Memory B cell (primary cell): ENCODE data around the gene PREP.
A peak's percentile ranks its signal among the peaks of the same experiment; 100 is the strongest.
"Not testable (repeated sequence)": the region's sequence is repeated elsewhere in the genome, so short reads cannot be mapped to it uniquely, and the experiment has no call there.

Experiments
- ATAC-seq: fragments of 150-1000 bp; cut with Tn5 transposase; 2 replicates; pipeline ENCODE4 v1.10.0; 2021; ENCODE audit warnings: low read depth, mild to moderate bottlenecking, moderate library complexity
- DNase-seq, 2 donors: peaks; one replicate each; pipeline ENCODE4 v3.0.0; 2022; ENCODE audit warnings: low spot score in 2 of 2
- H3K27ac Mint-ChIP-seq: one replicate; pipeline ENCODE4 v1.8.0; 2022; ENCODE audit warnings: mild to moderate bottlenecking, moderate library complexity, mixed read lengths
- H3K27me3 Mint-ChIP-seq: one replicate; pipeline ENCODE4 v1.8.0; 2022; ENCODE audit warnings: mixed read lengths
- H3K36me3 Mint-ChIP-seq: one replicate; pipeline ENCODE4 v1.8.0; 2022; ENCODE audit warnings: mild to moderate bottlenecking, mixed read lengths
- H3K4me1 Mint-ChIP-seq: one replicate; pipeline ENCODE4 v1.8.0; 2022; ENCODE audit warnings: mixed read lengths
- H3K4me3 Mint-ChIP-seq: one replicate; pipeline ENCODE4 v1.8.0; 2022; ENCODE audit warnings: mild to moderate bottlenecking, moderate library complexity, mixed read lengths
- H3K9me3 Mint-ChIP-seq: one replicate; pipeline ENCODE4 v1.8.0; 2022; ENCODE audit warnings: mixed read lengths

PREP gene

DNA sequence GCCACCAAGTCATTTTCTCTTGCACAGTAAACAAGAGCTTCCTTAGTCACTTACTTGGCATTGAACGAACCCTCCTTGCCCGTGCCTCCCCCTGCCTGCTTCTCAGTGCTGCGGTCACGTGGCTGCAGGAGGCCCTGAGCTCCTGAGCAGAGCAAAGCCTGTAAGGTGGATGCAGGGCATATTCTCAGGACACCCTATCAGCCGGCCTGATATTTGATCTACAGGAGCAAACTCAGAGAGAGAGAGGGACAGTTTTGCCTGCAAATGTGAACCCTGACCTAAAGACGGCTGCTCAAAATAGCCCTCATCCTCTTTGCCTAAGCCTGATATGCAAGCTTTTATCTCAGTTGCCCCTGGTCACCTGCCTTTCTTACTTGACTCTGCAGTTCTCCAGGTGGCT, 130.1 kb downstream of the PREP start:
- no peak overlapping the region for H3K4me3 Mint-ChIP-seq
- peaks cover 4% of the 10 kb centered on the region for H3K9me3 Mint-ChIP-seq
- ATAC-seq: no peak
- H3K4me1 Mint-ChIP-seq: no peaks in the 10 kb centered on the region
- H3K27me3 Mint-ChIP-seq: no peaks in the 10 kb centered on the region
- peaks cover 19% of the 10 kb centered on the region for H3K36me3 Mint-ChIP-seq
- H3K27ac Mint-ChIP-seq: peak overlapping the region; percentile 18
- no peak for DNase-seq

DNA sequence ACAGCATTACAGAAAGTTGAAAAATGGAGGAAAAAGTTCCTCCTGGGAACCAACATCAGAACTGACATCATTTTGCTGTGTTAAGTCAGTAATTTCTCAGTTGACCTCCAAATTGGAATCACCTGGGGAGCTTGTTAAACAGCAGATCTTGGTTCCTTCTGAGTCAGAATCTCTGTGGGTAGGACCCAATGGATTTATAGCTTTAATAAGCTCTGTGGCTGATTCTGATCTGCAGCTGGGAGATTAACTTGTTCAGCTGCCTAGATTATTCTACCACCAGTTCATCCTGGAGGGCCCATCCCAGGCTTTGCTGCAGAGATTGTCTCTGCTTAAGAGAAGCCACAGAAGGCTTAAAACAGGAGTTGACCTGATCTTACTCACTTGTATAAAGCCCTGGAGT, 132.4 kb downstream of the PREP start:
- ATAC-seq (no peak), DNase-seq (no peak)
- H3K27ac Mint-ChIP-seq: no peak overlapping the region
- H3K4me1 Mint-ChIP-seq: no peaks in the 10 kb centered on the region
- no peaks in the 10 kb centered on the region for H3K9me3 Mint-ChIP-seq
- no peak overlapping the region for H3K4me3 Mint-ChIP-seq
- H3K27me3 Mint-ChIP-seq: no peaks in the 10 kb centered on the region
- H3K36me3 Mint-ChIP-seq: peaks cover 1% of the 10 kb centered on the region

GRCh38 chr6:105269390-105269789, 133.5 kb downstream of the PREP start:
- Mint-ChIP-seq H3K4me3 (no peak overlapping the region), H3K9me3 (no peaks in the 10 kb centered on the region), H3K27me3 (no peaks in the 10 kb centered on the region), H3K27ac (no peak overlapping the region), H3K36me3 (no peaks in the 10 kb centered on the region), H3K4me1 (no peaks in the 10 kb centered on the region)
- no peak for DNase-seq
- ATAC-seq: no peak

- H3K27me3 Mint-ChIP-seq: peaks cover 11% of the 10 kb centered on the region
- H3K4me1 Mint-ChIP-seq: no peaks in the 10 kb centered on the region
- H3K36me3 Mint-ChIP-seq: no peaks in the 10 kb centered on the region
- no peak for DNase-seq
- no peak for ATAC-seq
- H3K9me3 Mint-ChIP-seq: no peaks in the 10 kb centered on the region
- H3K4me3 Mint-ChIP-seq: no peak overlapping the region
- H3K27ac Mint-ChIP-seq: no peak overlapping the region
Observed at GRCh38 chr6:105263685-105264610, 138.9 kb downstream of the PREP start.

- H3K36me3 Mint-ChIP-seq: no peaks in the 10 kb centered on the region
- H3K4me3 Mint-ChIP-seq: no peak overlapping the region
Observed at GRCh38 chr6:105259913-105260889, 142.7 kb downstream of the PREP start.

GRCh38 chr6:105258816-105259215, 144.1 kb downstream of the PREP start:
- DNase-seq (no peak), ATAC-seq (no peak)
- Mint-ChIP-seq H3K4me1 (no peaks in the 10 kb centered on the region), H3K36me3 (peaks cover 1% of the 10 kb centered on the region), H3K4me3 (no peak overlapping the region), H3K27me3 (peaks cover 10% of the 10 kb centered on the region), H3K9me3 (peaks cover 6% of the 10 kb centered on the region), H3K27ac (no peak overlapping the region)

More at GRCh38 chr6:105259913-105260889, 142.7 kb downstream of the PREP start:
- DNase-seq: no peak
- peaks cover 4% of the 10 kb centered on the region for H3K9me3 Mint-ChIP-seq
- no peak overlapping the region for H3K27ac Mint-ChIP-seq
- ATAC-seq: no peak
- H3K4me1 Mint-ChIP-seq: no peaks in the 10 kb centered on the region
- H3K27me3 Mint-ChIP-seq: peaks cover 13% of the 10 kb centered on the region

GRCh38 chr6:105257340-105257739, 145.5 kb downstream of the PREP start:
- Mint-ChIP-seq H3K9me3 (peaks cover 6% of the 10 kb centered on the region), H3K27me3 (peaks cover 10% of the 10 kb centered on the region), H3K36me3 (peaks cover 1% of the 10 kb centered on the region), H3K4me1 (no peaks in the 10 kb centered on the region), H3K4me3 (no peak overlapping the region), H3K27ac (no peak overlapping the region)
- ATAC-seq: no peak
- no peak for DNase-seq

DNA sequence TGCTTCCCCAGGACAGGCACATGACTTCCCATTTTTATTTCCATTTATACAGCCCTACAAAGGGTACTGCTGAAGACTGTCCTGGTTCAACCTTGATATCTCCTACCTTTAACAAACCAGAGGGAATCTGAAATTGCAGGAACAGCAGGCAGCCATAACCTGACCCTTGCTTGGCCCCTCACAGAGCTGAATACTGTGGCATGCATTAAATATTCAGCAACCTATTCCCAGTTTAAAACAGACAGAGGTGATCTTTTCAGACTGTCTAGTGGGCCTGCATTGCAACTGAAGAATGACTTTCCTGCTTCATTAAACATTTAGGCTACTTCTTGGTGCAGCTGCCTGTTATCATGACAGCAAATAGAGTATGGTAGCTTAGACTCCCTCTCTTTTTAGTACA, 146.3 kb downstream of the PREP start:
- H3K36me3 Mint-ChIP-seq: peaks cover 1% of the 10 kb centered on the region
- ATAC-seq: no peak
- no peak overlapping the region for H3K4me3 Mint-ChIP-seq
- H3K4me1 Mint-ChIP-seq: no peaks in the 10 kb centered on the region
- peaks cover 10% of the 10 kb centered on the region for H3K27me3 Mint-ChIP-seq
- no peak overlapping the region for H3K27ac Mint-ChIP-seq
- DNase-seq: no peak
- H3K9me3 Mint-ChIP-seq: peaks cover 6% of the 10 kb centered on the region

DNA sequence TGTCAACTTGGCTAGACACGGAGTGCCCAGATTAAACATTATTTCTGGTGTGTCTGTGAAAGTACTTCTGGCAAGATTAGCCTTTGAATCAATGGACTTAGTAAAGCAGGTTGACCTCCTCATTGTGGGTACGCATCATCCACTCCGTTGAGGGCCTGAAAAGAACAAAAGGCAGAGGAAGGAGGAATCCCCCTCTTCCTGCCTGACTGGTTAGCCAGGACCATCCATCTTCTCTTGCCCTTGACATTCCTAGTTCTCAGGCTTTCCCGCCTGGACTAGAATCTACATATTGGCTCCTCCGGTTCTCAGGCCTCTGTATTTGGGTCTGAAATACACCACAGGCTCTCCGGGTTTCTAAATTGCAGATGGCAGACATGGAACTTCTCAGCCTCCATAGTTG, 149.1 kb downstream of the PREP start:
- Mint-ChIP-seq H3K36me3 (peaks cover 1% of the 10 kb centered on the region), H3K4me3 (no peak overlapping the region), H3K4me1 (no peaks in the 10 kb centered on the region), H3K9me3 (peaks cover 6% of the 10 kb centered on the region), H3K27ac (no peak overlapping the region), H3K27me3 (peaks cover 4% of the 10 kb centered on the region)
- DNase-seq (no peak), ATAC-seq (no peak)

- peaks cover 4% of the 10 kb centered on the region for H3K27me3 Mint-ChIP-seq
- peaks cover 1% of the 10 kb centered on the region for H3K36me3 Mint-ChIP-seq
- peaks cover 7% of the 10 kb centered on the region for H3K9me3 Mint-ChIP-seq
Observed at GRCh38 chr6:105251689-105252088, 151.2 kb downstream of the PREP start.

GRCh38 chr6:105250533-105250932, 152.3 kb downstream of the PREP start:
- H3K27ac Mint-ChIP-seq: no peak overlapping the region
- no peak for ATAC-seq
- H3K27me3 Mint-ChIP-seq: peaks cover 3% of the 10 kb centered on the region

More at GRCh38 chr6:105251689-105252088, 151.2 kb downstream of the PREP start:
- H3K4me1 Mint-ChIP-seq: no peaks in the 10 kb centered on the region
- no peak overlapping the region for H3K27ac Mint-ChIP-seq
- ATAC-seq (no peak), DNase-seq (no peak)
- no peak overlapping the region for H3K4me3 Mint-ChIP-seq

GRCh38 chr6:105243487-105243886, 159.4 kb downstream of the PREP start:
- H3K27me3 Mint-ChIP-seq: peaks cover 9% of the 10 kb centered on the region
- peaks cover 2% of the 10 kb centered on the region for H3K36me3 Mint-ChIP-seq
- no peak overlapping the region for H3K4me3 Mint-ChIP-seq
- DNase-seq (no peak), ATAC-seq (no peak)
- peaks cover 1% of the 10 kb centered on the region for H3K9me3 Mint-ChIP-seq
- no peaks in the 10 kb centered on the region for H3K4me1 Mint-ChIP-seq
- H3K27ac Mint-ChIP-seq: no peak overlapping the region

More at GRCh38 chr6:105250533-105250932, 152.3 kb downstream of the PREP start:
- no peaks in the 10 kb centered on the region for H3K4me1 Mint-ChIP-seq
- no peak for DNase-seq
- peaks cover 1% of the 10 kb centered on the region for H3K36me3 Mint-ChIP-seq
- peaks cover 4% of the 10 kb centered on the region for H3K9me3 Mint-ChIP-seq
- no peak overlapping the region for H3K4me3 Mint-ChIP-seq

DNA sequence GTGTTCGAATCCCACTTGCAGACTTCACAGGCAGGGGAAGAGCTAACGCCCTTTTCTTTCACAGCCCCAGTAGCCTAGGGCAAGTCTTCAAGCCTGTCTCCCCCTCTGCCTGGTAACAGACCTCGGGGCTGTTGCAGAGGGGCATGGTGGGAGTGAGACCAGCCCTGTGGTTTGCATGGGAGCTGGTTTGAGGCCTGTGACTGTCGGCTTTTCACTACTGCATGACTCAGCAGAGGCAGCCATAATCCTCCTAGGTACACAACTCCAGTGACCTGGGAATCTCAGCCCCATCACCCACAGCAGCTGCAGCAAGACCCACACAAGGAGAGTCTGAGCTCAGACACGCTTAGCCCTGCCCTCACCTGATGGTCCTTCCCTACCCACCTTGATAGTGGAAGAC, 167.7 kb downstream of the PREP start:
- H3K4me3 Mint-ChIP-seq: no peak overlapping the region
- H3K27me3 Mint-ChIP-seq: peaks cover 17% of the 10 kb centered on the region
- H3K4me1 Mint-ChIP-seq: no peaks in the 10 kb centered on the region
- ATAC-seq (no peak), DNase-seq (no peak)
- H3K9me3 Mint-ChIP-seq: peaks cover 20% of the 10 kb centered on the region
- peaks cover 3% of the 10 kb centered on the region for H3K36me3 Mint-ChIP-seq
- H3K27ac Mint-ChIP-seq: no peak overlapping the region

DNA sequence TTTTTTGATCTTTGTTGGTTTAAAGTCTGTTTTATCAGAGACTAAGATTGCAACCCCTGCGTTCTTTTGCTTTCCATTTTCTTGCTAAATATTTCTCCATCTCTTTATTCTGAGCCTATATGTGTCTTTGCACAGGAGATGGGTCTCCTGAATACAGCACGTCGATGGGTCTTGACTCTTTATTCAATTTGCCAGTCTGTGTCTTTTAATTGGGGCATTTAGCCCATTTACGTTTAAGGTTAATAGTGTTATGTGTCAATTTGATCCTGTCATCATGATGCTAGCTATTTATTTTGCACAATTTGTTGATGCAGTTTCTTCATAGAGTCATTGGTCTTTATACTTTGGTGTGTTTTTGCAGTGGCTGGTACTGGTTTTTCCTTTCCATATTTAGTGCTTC, 171.1 kb downstream of the PREP start:
- not testable (repeated sequence) for H3K36me3 Mint-ChIP-seq, H3K4me1 Mint-ChIP-seq, DNase-seq, H3K4me3 Mint-ChIP-seq, H3K27ac Mint-ChIP-seq, ATAC-seq
- Mint-ChIP-seq H3K27me3 (peaks cover 17% of the 10 kb centered on the region), H3K9me3 (peaks cover 12% of the 10 kb centered on the region)
